K562 (cell line): ENCODE measurements around the gene RXRA. TPM values are rescaled to one million over a fixed set of nuclear protein-coding genes. Genes with fewer than 3 reads are reported as not detected.
A peak's percentile ranks its signal among the peaks of the same experiment; 100 is the strongest.

ENCODE experiments used
- ATAC-seq: fragments of 200-7000 bp; cut with Tn5 transposase; 3 replicates; pipeline ENCODE4 v1.9.1; 2020; ENCODE audit warnings: moderate library complexity
- BruUV-seq: library from RNA; stranded (reverse); fragments of 400-500 nt; replicated peaks from 2 replicates; lab custom pipeline; 2021; lab: Mats Ljungman, UMichigan
- CTCF ChIA-PET: fragments of 300-600 bp; formaldehyde crosslinking; extraction: SDS; loops from one replicate; lab custom pipeline; 2021; ENCODE audit warnings: low intra/inter-chr PET ratio; lab: Yijun Ruan, JAX
- POLR2A ChIA-PET: fragments of 300-600, 350-650 bp; sonication (Branson Sonifier 250); formaldehyde crosslinking; extraction: SDS; loops from one replicate; lab custom pipeline; 2021; ENCODE audit warnings: antibody characterized with exemption, inconsistent platforms; lab: Yijun Ruan, JAX
- DNase-seq, 4 experiments: peaks; one replicate each; pipeline versions ENCODE4 v3.0.0 to v3.0.0-alpha.2; 2011 to 2018; ENCODE audit warnings: low spot score in 3 of 4, mixed read lengths in 3 of 4; ENCODE audit errors: extremely low read depth in 1 of 4
- FAIRE-seq: peaks from 2 replicates; lab custom pipeline; 2011; peaks lifted over from hg19 to GRCh38; lab: Jason Lieb, UNC
- H2AFZ ChIP-seq: 2 replicates; pipeline ENCODE4 v1.6.0; 2011; ENCODE audit warnings: low read depth, low read length, control low read depth, inconsistent platforms
- H3K27ac ChIP-seq: fragments of 200-600 bp; 3 replicates; pipeline ENCODE4 v1.8.0; 2011; ENCODE audit warnings: low read depth, mild to moderate bottlenecking, control low read depth, inconsistent platforms, low read length, moderate library complexity, mixed read lengths; ENCODE audit errors: extremely low read depth
- H3K27me3 ChIP-seq, 2 experiments: fragments of 300-600 bp in 1 of 2; 2 replicates in 1 of 2; 3 replicates in 1 of 2; pipeline versions ENCODE4 v1.6.0 to v1.8.0; 2011; ENCODE audit warnings: inconsistent platforms in 2 of 2, low read length in 2 of 2, mild to moderate bottlenecking in 1 of 2, mixed read lengths in 1 of 2, moderate library complexity in 1 of 2; ENCODE audit not compliant: control insufficient read depth in 2 of 2, insufficient read depth in 2 of 2
- H3K36me3 ChIP-seq: fragments of 300-600 bp; 3 replicates; pipeline ENCODE4 v1.8.0; 2011; ENCODE audit warnings: mild to moderate bottlenecking, low read length, inconsistent platforms; ENCODE audit not compliant: control insufficient read depth, insufficient read depth
- H3K4me1 ChIP-seq, 2 experiments: fragments of 200-600 bp in 1 of 2; replicated peaks in 1 of 2; 2 replicates in 1 of 2; 3 replicates in 1 of 2; pipeline versions ENCODE4 v1.5.1 to v1.8.0; 2011; ENCODE audit warnings: inconsistent platforms in 2 of 2, low read length in 2 of 2, mild to moderate bottlenecking in 1 of 2, mixed read lengths in 1 of 2, moderate library complexity in 1 of 2; ENCODE audit not compliant: control insufficient read depth in 2 of 2, insufficient read depth in 2 of 2
- H3K4me2 ChIP-seq: 2 replicates; pipeline ENCODE4 v1.6.1; 2011; ENCODE audit warnings: low read length, control low read depth, inconsistent platforms, mixed read lengths; ENCODE audit not compliant: insufficient read depth
- H3K4me3 ChIP-seq: fragments of 200-600 bp; sonication (generic), shearing (Covaris generic); 2 replicates; pipeline ENCODE4 v1.5.1; 2016; ENCODE audit warnings: control low read depth, inconsistent platforms
- H3K79me2 ChIP-seq: fragments of 200-600 bp; 3 replicates; pipeline ENCODE4 v1.8.0; 2011; ENCODE audit warnings: low read length, inconsistent platforms; ENCODE audit not compliant: control insufficient read depth, insufficient read depth
- H3K9ac ChIP-seq, 2 experiments: 2 replicates each; pipeline versions ENCODE4 v1.6.0 to v1.6.1; 2011; ENCODE audit warnings: low read depth in 2 of 2, low read length in 2 of 2, control low read depth in 1 of 2, inconsistent platforms in 1 of 2, mild to moderate bottlenecking in 1 of 2, mixed read lengths in 1 of 2; ENCODE audit not compliant: insufficient read depth in 1 of 2
- H3K9me1 ChIP-seq: one replicate; pipeline ENCODE4 v1.6.0; 2011; ENCODE audit warnings: inconsistent platforms, mild to moderate bottlenecking, low read length, moderate library complexity; ENCODE audit not compliant: control insufficient read depth, insufficient read depth
- H3K9me3 ChIP-seq: replicated peaks from 2 replicates; pipeline ENCODE4 v1.5.1; 2011; ENCODE audit warnings: low read depth, low read length, inconsistent platforms; ENCODE audit not compliant: control insufficient read depth, insufficient read depth
- H4K20me1 ChIP-seq: replicated peaks from 2 replicates; pipeline ENCODE4 v1.6.1; 2011; ENCODE audit warnings: low read length, inconsistent platforms, mixed read lengths; ENCODE audit not compliant: control insufficient read depth, insufficient read depth
- CBX1 ChIP-seq: sonication (generic); IDR thresholded peaks from 2 replicates; pipeline ENCODE4 v1.6.1; 2016; ENCODE audit warnings: antibody characterized with exemption, low read depth, mild to moderate bottlenecking
- CCNT2 ChIP-seq: IDR thresholded peaks from 2 replicates; pipeline ENCODE4 v1.6.1; 2011; ENCODE audit warnings: borderline replicate concordance, low read depth, mild to moderate bottlenecking, moderate library complexity, mixed read lengths, low read length; ENCODE audit not compliant: insufficient read length; ENCODE audit errors: extremely low read depth
- CHD4 ChIP-seq: fragments of 200-600 bp; sonication (generic); IDR thresholded peaks from 3 replicates; pipeline ENCODE4 v1.6.1; 2012; ENCODE audit warnings: low read depth, mild to moderate bottlenecking, mixed read lengths, low read length, inconsistent platforms; ENCODE audit not compliant: insufficient read depth, insufficient replicate concordance, poor library complexity, severe bottlenecking
- CXXC5 ChIP-seq: fragments of 250-450 bp; sonication (Bioruptor Pico); IDR thresholded peaks from 2 replicates; pipeline ENCODE4 v1.8.0; 2022; ENCODE audit warnings: inconsistent platforms, mild to moderate bottlenecking, moderate library complexity
- KDM1A ChIP-seq, 2 experiments: fragments of 450-650 bp; IDR thresholded peaks; 2 replicates each; pipeline ENCODE4 v1.6.1; 2016; ENCODE audit warnings: mild to moderate bottlenecking in 2 of 2
- RB1 ChIP-seq: fragments of 450-650 bp; IDR thresholded peaks from 2 replicates; pipeline ENCODE4 v1.6.1; 2017; ENCODE audit warnings: low read depth, mild to moderate bottlenecking
- SAP30 ChIP-seq: fragments of 200-600 bp; sonication (generic); IDR thresholded peaks from 2 replicates; pipeline ENCODE4 v1.6.1; 2012; ENCODE audit warnings: borderline replicate concordance, low read depth, mild to moderate bottlenecking, moderate library complexity, low read length, control low read depth, inconsistent platforms; ENCODE audit not compliant: insufficient read depth, poor library complexity, severe bottlenecking
- SETDB1 ChIP-seq: IDR thresholded peaks from one replicate; pipeline ENCODE4 v1.6.1; 2012; ENCODE audit warnings: low read length, control low read depth, inconsistent platforms
- WGBS: fragments of 100-300 bp; shearing (Covaris generic); methylation state at CpG from one replicate; pipeline ENCODE4 v1.1.6; 2016; ENCODE audit warnings: low coverage, mixed read lengths; ENCODE audit not compliant: insufficient coverage; ENCODE audit errors: missing lambda C conversion rate; 5-methylcytosine and 5-hydroxymethylcytosine counted together
- in situ Hi-C: fragments of 300-500 bp; cut with MboI; formaldehyde crosslinking; loops from 4 replicates; pipeline ENCODE4 v1.15.0; 2018; ENCODE audit warnings: inconsistent platforms, mixed read lengths
- intact Hi-C: fragments of 100-400 bp; cut with micrococcal nuclease; formaldehyde crosslinking; loops from 2 replicates; pipeline ENCODE4 v1.14.2; 2022
- polyA plus RNA-seq, 8 experiments: library from polyadenylated mRNA; depleted of rRNA in 4 of 8; stranded (reverse) in 5 of 8; unstranded in 3 of 8; fragments of >200 nt; fragmentation: Nextera tagmentation in 2 of 8; fragmentation: Illumina TruSeq in 1 of 8; extraction: Ambion mirVana in 2 of 8; extraction: Trizol in 1 of 8; gene quantifications; 2 replicates each; pipeline versions ENCODE4 v1.2.1 to v1.2.3, GENCODE V29; 2011 to 2014; ENCODE audit warnings: inconsistent platforms in 1 of 8, missing spikeins in 1 of 8
- total RNA-seq, 7 experiments: library from RNA; depleted of rRNA in 6 of 7; stranded (reverse); fragments of >200 nt in 6 of 7; fragmentation: Illumina TruSeq in 2 of 7; extraction: Trizol in 2 of 7; gene quantifications; 2 replicates each; pipeline versions ENCODE4 v1.2.1 to v1.2.3, GENCODE V29; 2011 to 2021; ENCODE audit warnings: low replicate concordance in 1 of 7
- TF ChIP-seq, protein P1 (sequence below), 3 experiments: IDR thresholded peaks in 2 of 3; conservative IDR thresholded peaks in 1 of 3; 2 replicates each; pipeline ENCODE4 v1.5.1; 2011 to 2012; ENCODE audit warnings: low read length in 3 of 3, mild to moderate bottlenecking in 3 of 3, control low read depth in 2 of 3, improper control_type of control experiment in 1 of 3, inconsistent platforms in 1 of 3, low read depth in 1 of 3, mixed read lengths in 1 of 3, moderate library complexity in 1 of 3; ENCODE audit not compliant: insufficient read depth in 2 of 3
- TF ChIP-seq, protein P2 (sequence below): fragments of 200-800 bp; sonication (Bioruptor generic); IDR thresholded peaks from 2 replicates; pipeline ENCODE4 v1.6.1; 2016; ENCODE audit warnings: missing genetic modification characterization, missing compliant biosample characterization

The RXRA gene
- total and polyA plus RNA-seq, 9 of the 15 experiments (the other 6 are each of a cell fraction or from before 2014, with no cell fraction given) = 0.35 to 23.6 (median 4.6) TPM

DNA sequence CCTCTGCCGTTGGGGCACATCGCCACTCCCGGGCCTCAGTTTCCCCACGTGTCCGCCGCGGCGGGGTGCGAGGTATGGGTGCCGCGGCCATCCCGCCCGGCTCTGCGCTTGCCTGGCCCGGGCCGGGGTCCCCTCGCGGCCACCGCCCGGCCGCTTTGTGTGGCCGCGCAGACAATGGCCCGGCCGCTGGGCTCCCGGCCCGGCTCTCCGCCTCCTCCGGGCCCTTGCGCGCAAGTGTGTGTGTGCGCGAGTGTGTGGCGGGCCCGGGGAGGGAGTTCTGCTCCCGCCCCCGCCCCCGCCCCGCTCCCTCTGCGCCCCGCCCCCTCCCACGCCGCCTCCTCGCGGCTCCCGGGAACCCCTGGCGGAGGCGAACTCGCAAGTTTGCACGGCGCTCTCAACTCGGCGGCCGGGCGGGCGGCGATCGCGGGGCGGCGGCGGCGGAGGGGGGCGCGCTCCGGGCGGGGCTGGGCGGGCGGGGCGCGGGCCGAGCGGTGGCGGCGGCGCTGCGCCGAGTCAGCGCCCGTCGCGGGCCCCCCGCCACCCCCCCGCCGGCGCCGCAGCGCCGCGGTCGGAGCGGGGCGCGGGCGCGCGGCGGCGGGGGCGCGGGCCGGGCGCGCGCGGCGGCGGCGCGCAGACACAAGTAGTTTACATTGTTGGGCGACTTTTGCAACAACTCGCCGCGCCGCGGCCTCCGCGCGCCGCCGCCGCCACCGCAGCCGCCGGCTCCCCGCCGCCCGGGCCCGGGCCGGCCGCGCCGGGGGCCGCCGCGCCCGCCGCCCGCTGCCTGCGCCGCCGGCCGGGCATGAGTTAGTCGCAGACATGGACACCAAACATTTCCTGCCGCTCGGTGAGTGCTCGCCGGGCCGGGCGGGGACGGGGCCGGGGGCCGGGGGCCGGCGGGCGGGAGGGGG, at the start of gene RXRA (continued):
- TF ChIP-seq, protein P1, sequence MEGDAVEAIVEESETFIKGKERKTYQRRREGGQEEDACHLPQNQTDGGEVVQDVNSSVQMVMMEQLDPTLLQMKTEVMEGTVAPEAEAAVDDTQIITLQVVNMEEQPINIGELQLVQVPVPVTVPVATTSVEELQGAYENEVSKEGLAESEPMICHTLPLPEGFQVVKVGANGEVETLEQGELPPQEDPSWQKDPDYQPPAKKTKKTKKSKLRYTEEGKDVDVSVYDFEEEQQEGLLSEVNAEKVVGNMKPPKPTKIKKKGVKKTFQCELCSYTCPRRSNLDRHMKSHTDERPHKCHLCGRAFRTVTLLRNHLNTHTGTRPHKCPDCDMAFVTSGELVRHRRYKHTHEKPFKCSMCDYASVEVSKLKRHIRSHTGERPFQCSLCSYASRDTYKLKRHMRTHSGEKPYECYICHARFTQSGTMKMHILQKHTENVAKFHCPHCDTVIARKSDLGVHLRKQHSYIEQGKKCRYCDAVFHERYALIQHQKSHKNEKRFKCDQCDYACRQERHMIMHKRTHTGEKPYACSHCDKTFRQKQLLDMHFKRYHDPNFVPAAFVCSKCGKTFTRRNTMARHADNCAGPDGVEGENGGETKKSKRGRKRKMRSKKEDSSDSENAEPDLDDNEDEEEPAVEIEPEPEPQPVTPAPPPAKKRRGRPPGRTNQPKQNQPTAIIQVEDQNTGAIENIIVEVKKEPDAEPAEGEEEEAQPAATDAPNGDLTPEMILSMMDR (IDR thresholded peaks at IDR 0.05 in 2 of 3, conservative IDR thresholded peaks at IDR 0.05 in 1 of 3; ENCODE audit: insufficient read depth in 2 of 3, low read depth in 1 of 3, low read length in 3 of 3) = peak in 2 of 3 experiments; percentile 32 to 87; a peak in 3 of 6 replicates
- TF ChIP-seq CCNT2 (peak; percentile 22), CXXC5 (CRISPR knock-in tag) (peak; percentile 63), RB1 (peak; percentile 57; the same call in 1 of the 2 replicates), SETDB1 (no peak)

DNA sequence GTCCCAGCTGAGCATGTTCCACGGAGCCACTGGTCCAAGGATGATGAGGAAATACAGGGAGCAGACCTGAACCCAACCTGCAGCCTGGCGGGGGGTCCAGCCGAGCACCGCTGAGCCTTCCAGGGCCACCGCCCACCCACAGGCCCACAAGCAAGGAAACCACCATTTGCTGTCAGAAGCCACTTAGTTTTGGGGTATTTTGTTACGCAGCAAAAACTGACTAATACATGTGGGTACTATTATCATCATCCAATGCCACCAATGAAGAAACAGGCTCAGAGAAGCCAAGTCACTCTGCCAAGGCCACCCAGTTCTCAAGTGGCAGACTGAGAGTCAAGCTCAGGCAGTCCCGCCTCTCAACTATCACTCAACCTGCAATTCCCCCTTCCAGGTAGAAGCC, 48.0 kb upstream of the RXRA start:
- Histone ChIP-seq H3K9me1 (no peaks in the 10 kb centered on the region), H3K79me2 (no peaks in the 10 kb centered on the region), H3K4me2 (no peak overlapping the region), H3K36me3 (no peaks in the 10 kb centered on the region), H3K27ac (no peak overlapping the region), H3K4me3 (no peak overlapping the region), H3K27me3 (peaks cover 12 to 79% of the 10 kb centered on the region in 2 experiments; a peak in 4 of 5 replicates), H4K20me1 (peaks cover 12% of the 10 kb centered on the region; the same call in 1 of the 2 replicates), H3K9ac (no peak overlapping the region), H3K4me1 (peaks cover 0 to 17% of the 10 kb centered on the region in 2 experiments; a peak in 4 of 5 replicates), H3K9me3 (peaks cover 4% of the 10 kb centered on the region), H2AFZ (no peak overlapping the region)
- intact Hi-C loops (no loop called here), in situ Hi-C loops (no loop called here)
- WGBS = 17% methylated on average over 7 of the region's 7 CpGs
- DNase-seq (no peak), ATAC-seq (no peak), FAIRE-seq (no peak)
- CTCF ChIA-PET = no interaction called here
- no TSS peak for BruUV-seq
- POLR2A ChIA-PET = no interaction called here
- TF ChIP-seq, protein P2, sequence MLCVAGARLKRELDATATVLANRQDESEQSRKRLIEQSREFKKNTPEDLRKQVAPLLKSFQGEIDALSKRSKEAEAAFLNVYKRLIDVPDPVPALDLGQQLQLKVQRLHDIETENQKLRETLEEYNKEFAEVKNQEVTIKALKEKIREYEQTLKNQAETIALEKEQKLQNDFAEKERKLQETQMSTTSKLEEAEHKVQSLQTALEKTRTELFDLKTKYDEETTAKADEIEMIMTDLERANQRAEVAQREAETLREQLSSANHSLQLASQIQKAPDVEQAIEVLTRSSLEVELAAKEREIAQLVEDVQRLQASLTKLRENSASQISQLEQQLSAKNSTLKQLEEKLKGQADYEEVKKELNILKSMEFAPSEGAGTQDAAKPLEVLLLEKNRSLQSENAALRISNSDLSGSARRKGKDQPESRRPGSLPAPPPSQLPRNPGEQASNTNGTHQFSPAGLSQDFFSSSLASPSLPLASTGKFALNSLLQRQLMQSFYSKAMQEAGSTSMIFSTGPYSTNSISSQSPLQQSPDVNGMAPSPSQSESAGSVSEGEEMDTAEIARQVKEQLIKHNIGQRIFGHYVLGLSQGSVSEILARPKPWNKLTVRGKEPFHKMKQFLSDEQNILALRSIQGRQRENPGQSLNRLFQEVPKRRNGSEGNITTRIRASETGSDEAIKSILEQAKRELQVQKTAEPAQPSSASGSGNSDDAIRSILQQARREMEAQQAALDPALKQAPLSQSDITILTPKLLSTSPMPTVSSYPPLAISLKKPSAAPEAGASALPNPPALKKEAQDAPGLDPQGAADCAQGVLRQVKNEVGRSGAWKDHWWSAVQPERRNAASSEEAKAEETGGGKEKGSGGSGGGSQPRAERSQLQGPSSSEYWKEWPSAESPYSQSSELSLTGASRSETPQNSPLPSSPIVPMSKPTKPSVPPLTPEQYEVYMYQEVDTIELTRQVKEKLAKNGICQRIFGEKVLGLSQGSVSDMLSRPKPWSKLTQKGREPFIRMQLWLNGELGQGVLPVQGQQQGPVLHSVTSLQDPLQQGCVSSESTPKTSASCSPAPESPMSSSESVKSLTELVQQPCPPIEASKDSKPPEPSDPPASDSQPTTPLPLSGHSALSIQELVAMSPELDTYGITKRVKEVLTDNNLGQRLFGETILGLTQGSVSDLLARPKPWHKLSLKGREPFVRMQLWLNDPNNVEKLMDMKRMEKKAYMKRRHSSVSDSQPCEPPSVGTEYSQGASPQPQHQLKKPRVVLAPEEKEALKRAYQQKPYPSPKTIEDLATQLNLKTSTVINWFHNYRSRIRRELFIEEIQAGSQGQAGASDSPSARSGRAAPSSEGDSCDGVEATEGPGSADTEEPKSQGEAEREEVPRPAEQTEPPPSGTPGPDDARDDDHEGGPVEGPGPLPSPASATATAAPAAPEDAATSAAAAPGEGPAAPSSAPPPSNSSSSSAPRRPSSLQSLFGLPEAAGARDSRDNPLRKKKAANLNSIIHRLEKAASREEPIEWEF (CRISPR knock-in tag) = no peak
- no peak for TF ChIP-seq SAP30
- peak; percentile 47; the same call in 1 of the 2 replicates for TF ChIP-seq CBX1
- 0 out of 4 replicates have a peak, but pooled peaks have one; percentile 31 to 34 for TF ChIP-seq KDM1A (IDR thresholded peaks at IDR 0.05)
- TF ChIP-seq CHD4 = peak; percentile 49
